ENCODE measurements around the gene RBL1.
A peak's percentile ranks its signal among the peaks of the same experiment; 100 is the strongest.

Gene RBL1

GRCh38 chr20:37120497-37120896, 24.7 kb upstream of the RBL1 start:
- no peaks in the 10 kb centered on the region for H3K9me3 ChIP-seq (ENCODE audit: control insufficient read depth, low read length)
- no peaks in the 10 kb centered on the region for H3K36me3 ChIP-seq (ENCODE audit: control insufficient read depth, insufficient read depth, low read length)
- no peak overlapping the region for H3K4me3 ChIP-seq (ENCODE audit: insufficient read depth, low read depth, low read length)
- no peak overlapping the region for H3K27ac ChIP-seq (ENCODE audit: insufficient read depth, low read depth, low read length, poor library complexity, severe bottlenecking)
- WGBS, 2 experiments, result 98 to 99% methylated on average over 4 of the region's 4 CpGs
- H3K27me3 ChIP-seq (ENCODE audit: control insufficient read depth, insufficient read depth, low read length, poor library complexity, severe bottlenecking), result no peaks in the 10 kb centered on the region
- no peaks in the 10 kb centered on the region for H3K4me1 ChIP-seq (ENCODE audit: control insufficient read depth, insufficient read depth, low read length)

GRCh38 chr20:37119356-37120036, 23.7 kb upstream of the RBL1 start:
- H3K9me3 ChIP-seq (ENCODE audit: control insufficient read depth, low read length), result no peaks in the 10 kb centered on the region
- no peaks in the 10 kb centered on the region for H3K27me3 ChIP-seq (ENCODE audit: control insufficient read depth, insufficient read depth, low read length, poor library complexity, severe bottlenecking)
- no peak overlapping the region for H3K4me3 ChIP-seq (ENCODE audit: insufficient read depth, low read depth, low read length)
- WGBS, 2 experiments, result 94 to 96% methylated on average over 7 of the region's 7 CpGs
- no peaks in the 10 kb centered on the region for H3K36me3 ChIP-seq (ENCODE audit: control insufficient read depth, insufficient read depth, low read length)
- no peak overlapping the region for H3K27ac ChIP-seq (ENCODE audit: insufficient read depth, low read depth, low read length, poor library complexity, severe bottlenecking)
- H3K4me1 ChIP-seq (ENCODE audit: control insufficient read depth, insufficient read depth, low read length), result no peaks in the 10 kb centered on the region

GRCh38 chr20:37114012-37114411, 18.2 kb upstream of the RBL1 start:
- 89 to 95% methylated on average over 8 of the region's 8 CpGs for WGBS, 2 experiments
- Histone ChIP-seq H3K9me3 (ENCODE audit: control insufficient read depth, low read length) (no peaks in the 10 kb centered on the region), H3K36me3 (ENCODE audit: control insufficient read depth, insufficient read depth, low read length) (no peaks in the 10 kb centered on the region), H3K4me3 (ENCODE audit: insufficient read depth, low read depth, low read length) (no peak overlapping the region), H3K27ac (ENCODE audit: insufficient read depth, low read depth, low read length, poor library complexity, severe bottlenecking) (no peak overlapping the region), H3K27me3 (ENCODE audit: control insufficient read depth, insufficient read depth, low read length, poor library complexity, severe bottlenecking) (no peaks in the 10 kb centered on the region), H3K4me1 (ENCODE audit: control insufficient read depth, insufficient read depth, low read length) (no peaks in the 10 kb centered on the region)

- Histone ChIP-seq H3K27me3 (ENCODE audit: control insufficient read depth, insufficient read depth, low read length, poor library complexity, severe bottlenecking) (no peaks in the 10 kb centered on the region), H3K9me3 (ENCODE audit: control insufficient read depth, low read length) (no peaks in the 10 kb centered on the region), H3K4me1 (ENCODE audit: control insufficient read depth, insufficient read depth, low read length) (no peaks in the 10 kb centered on the region), H3K27ac (ENCODE audit: insufficient read depth, low read depth, low read length, poor library complexity, severe bottlenecking) (no peak overlapping the region), H3K4me3 (ENCODE audit: insufficient read depth, low read depth, low read length) (no peak overlapping the region), H3K36me3 (ENCODE audit: control insufficient read depth, insufficient read depth, low read length) (no peaks in the 10 kb centered on the region)
- WGBS, 2 experiments, result 79 to 97% methylated on average over 2 of the region's 2 CpGs
Observed at GRCh38 chr20:37111926-37112455, 16.2 kb upstream of the RBL1 start.

DNA sequence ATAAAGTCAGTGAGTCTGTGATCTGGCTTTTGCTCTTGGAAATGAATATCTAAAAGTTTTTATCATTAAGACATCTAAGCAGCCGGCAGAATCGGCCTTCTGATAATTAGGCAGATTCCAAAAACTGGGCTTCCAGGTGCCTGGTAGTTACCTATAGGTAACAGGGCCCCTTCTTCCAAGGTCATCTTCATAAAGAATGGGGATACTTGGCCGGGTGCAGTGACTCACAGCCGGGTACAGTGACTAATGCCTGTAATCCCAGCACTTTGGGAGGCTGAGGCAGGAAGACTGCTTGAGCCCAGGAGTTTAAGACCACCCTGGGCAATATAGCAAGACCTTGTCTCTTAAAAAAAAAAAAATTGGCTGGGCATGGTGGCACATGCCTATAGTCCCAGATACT, 12.9 kb upstream of the RBL1 start:
- H3K4me3 ChIP-seq (ENCODE audit: insufficient read depth, low read depth, low read length), result no peak overlapping the region
- no peaks in the 10 kb centered on the region for H3K4me1 ChIP-seq (ENCODE audit: control insufficient read depth, insufficient read depth, low read length)
- no peak overlapping the region for H3K27ac ChIP-seq (ENCODE audit: insufficient read depth, low read depth, low read length, poor library complexity, severe bottlenecking)
- H3K36me3 ChIP-seq (ENCODE audit: control insufficient read depth, insufficient read depth, low read length), result no peaks in the 10 kb centered on the region
- WGBS, 2 experiments, result 94 to 95% methylated on average over 4 of the region's 4 CpGs
- no peaks in the 10 kb centered on the region for H3K9me3 ChIP-seq (ENCODE audit: control insufficient read depth, low read length)
- no peaks in the 10 kb centered on the region for H3K27me3 ChIP-seq (ENCODE audit: control insufficient read depth, insufficient read depth, low read length, poor library complexity, severe bottlenecking)

GRCh38 chr20:37102571-37102970, 6.8 kb upstream of the RBL1 start:
- Histone ChIP-seq H3K4me1 (ENCODE audit: control insufficient read depth, insufficient read depth, low read length) (no peaks in the 10 kb centered on the region), H3K27me3 (ENCODE audit: control insufficient read depth, insufficient read depth, low read length, poor library complexity, severe bottlenecking) (no peaks in the 10 kb centered on the region), H3K4me3 (ENCODE audit: insufficient read depth, low read depth, low read length) (no peak overlapping the region), H3K27ac (ENCODE audit: insufficient read depth, low read depth, low read length, poor library complexity, severe bottlenecking) (no peak overlapping the region), H3K36me3 (ENCODE audit: control insufficient read depth, insufficient read depth, low read length) (no peaks in the 10 kb centered on the region), H3K9me3 (ENCODE audit: control insufficient read depth, low read length) (no peaks in the 10 kb centered on the region)
- WGBS, 2 experiments, result 89 to 94% methylated on average over 6 of the region's 6 CpGs

- Histone ChIP-seq H3K27ac (ENCODE audit: insufficient read depth, low read depth, low read length, poor library complexity, severe bottlenecking) (no peak overlapping the region), H3K9me3 (ENCODE audit: control insufficient read depth, low read length) (no peaks in the 10 kb centered on the region), H3K36me3 (ENCODE audit: control insufficient read depth, insufficient read depth, low read length) (no peaks in the 10 kb centered on the region), H3K4me3 (ENCODE audit: insufficient read depth, low read depth, low read length) (no peak overlapping the region), H3K4me1 (ENCODE audit: control insufficient read depth, insufficient read depth, low read length) (peaks cover 5% of the 10 kb centered on the region), H3K27me3 (ENCODE audit: control insufficient read depth, insufficient read depth, low read length, poor library complexity, severe bottlenecking) (no peaks in the 10 kb centered on the region)
- 80 to 87% methylated on average over 11 of the region's 11 CpGs for WGBS, 2 experiments
Observed at GRCh38 chr20:37096415-37097041, 731 bp upstream of the RBL1 start.

DNA sequence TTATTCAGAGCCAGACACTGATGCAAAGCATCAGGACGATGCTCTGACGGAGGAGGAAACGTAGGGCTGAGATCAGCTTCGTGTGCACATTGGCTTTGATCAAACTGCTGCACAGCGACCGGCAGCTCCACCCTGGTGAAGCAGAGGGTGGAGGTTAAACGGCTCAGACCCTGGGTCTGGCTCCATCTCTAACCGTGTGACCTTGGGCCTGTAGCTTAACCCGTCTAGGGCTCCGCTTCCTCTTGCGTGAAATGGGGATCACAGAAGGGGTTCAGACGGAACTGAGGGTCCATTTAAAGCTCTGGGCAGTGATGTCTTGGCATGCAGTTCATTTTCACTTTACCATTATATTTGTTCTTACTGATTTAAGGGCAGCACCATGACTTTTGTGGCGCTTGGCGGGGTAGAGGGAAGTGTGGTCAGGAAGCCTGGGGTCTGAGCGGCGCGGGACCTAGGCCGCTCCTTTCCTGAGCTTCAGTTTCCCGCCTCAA, 644 bp downstream of the RBL1 start:
- Histone ChIP-seq H3K9me3 (ENCODE audit: control insufficient read depth, low read length) (no peaks in the 10 kb centered on the region), H3K27me3 (ENCODE audit: control insufficient read depth, insufficient read depth, low read length, poor library complexity, severe bottlenecking) (no peaks in the 10 kb centered on the region), H3K27ac (ENCODE audit: insufficient read depth, low read depth, low read length, poor library complexity, severe bottlenecking) (peak overlapping the region; percentile 97), H3K4me3 (ENCODE audit: insufficient read depth, low read depth, low read length) (peak overlapping the region; percentile 56), H3K36me3 (ENCODE audit: control insufficient read depth, insufficient read depth, low read length) (no peaks in the 10 kb centered on the region), H3K4me1 (ENCODE audit: control insufficient read depth, insufficient read depth, low read length) (peaks cover 5% of the 10 kb centered on the region)
- WGBS, 2 experiments, result 27 to 32% methylated on average over 19 of the region's 19 CpGs

GRCh38 chr20:37090407-37090806, 5.4 kb downstream of the RBL1 start:
- Histone ChIP-seq H3K27ac (ENCODE audit: insufficient read depth, low read depth, low read length, poor library complexity, severe bottlenecking) (no peak overlapping the region), H3K27me3 (ENCODE audit: control insufficient read depth, insufficient read depth, low read length, poor library complexity, severe bottlenecking) (no peaks in the 10 kb centered on the region), H3K9me3 (ENCODE audit: control insufficient read depth, low read length) (no peaks in the 10 kb centered on the region), H3K4me1 (ENCODE audit: control insufficient read depth, insufficient read depth, low read length) (peaks cover 5% of the 10 kb centered on the region), H3K36me3 (ENCODE audit: control insufficient read depth, insufficient read depth, low read length) (peaks cover 14% of the 10 kb centered on the region), H3K4me3 (ENCODE audit: insufficient read depth, low read depth, low read length) (no peak overlapping the region)
- 100% methylated on average over 1 to 2 of the region's 2 CpGs for WGBS, 2 experiments

DNA sequence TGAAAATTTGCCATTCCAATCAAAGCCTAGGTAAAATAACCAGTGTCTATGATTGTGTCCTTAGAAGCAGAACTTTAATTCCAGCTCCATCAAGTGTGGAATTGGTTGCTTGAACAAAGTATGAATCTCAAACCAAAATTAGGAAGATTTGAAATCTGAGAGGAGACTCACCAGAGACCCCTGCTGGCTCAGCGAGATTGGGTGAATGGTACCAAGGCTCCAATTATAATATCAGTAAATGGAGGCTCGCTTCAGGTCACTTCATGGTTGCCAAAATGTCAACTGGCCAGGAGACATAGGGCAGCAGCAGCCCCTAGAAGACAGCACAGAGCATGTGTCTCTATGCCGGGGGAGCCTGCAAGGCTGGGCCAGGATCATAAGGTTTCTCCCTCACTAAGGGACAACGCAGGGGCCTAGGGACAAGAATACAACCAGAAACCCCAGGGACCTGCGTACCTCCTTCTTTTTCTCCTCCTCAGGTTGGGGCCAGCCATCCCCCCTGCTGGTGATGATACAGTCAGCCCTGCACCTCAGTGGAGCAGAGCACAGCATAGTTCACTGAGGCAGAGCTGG, 14.0 kb downstream of the RBL1 start:
- peaks cover 26% of the 10 kb centered on the region for H3K36me3 ChIP-seq (ENCODE audit: control insufficient read depth, insufficient read depth, low read length)
- no peak overlapping the region for H3K27ac ChIP-seq (ENCODE audit: insufficient read depth, low read depth, low read length, poor library complexity, severe bottlenecking)
- 88 to 91% methylated on average over 5 of the region's 5 CpGs for WGBS, 2 experiments
- H3K4me3 ChIP-seq (ENCODE audit: insufficient read depth, low read depth, low read length), result no peak overlapping the region
- H3K9me3 ChIP-seq (ENCODE audit: control insufficient read depth, low read length), result no peaks in the 10 kb centered on the region
- no peaks in the 10 kb centered on the region for H3K4me1 ChIP-seq (ENCODE audit: control insufficient read depth, insufficient read depth, low read length)
- H3K27me3 ChIP-seq (ENCODE audit: control insufficient read depth, insufficient read depth, low read length, poor library complexity, severe bottlenecking), result no peaks in the 10 kb centered on the region

Data from ectodermal cell (in vitro differentiated cells).